ENCODE measurements around the gene UBE2J2.
A peak's percentile ranks its signal among the peaks of the same experiment; 100 is the strongest.

The UBE2J2 gene

DNA sequence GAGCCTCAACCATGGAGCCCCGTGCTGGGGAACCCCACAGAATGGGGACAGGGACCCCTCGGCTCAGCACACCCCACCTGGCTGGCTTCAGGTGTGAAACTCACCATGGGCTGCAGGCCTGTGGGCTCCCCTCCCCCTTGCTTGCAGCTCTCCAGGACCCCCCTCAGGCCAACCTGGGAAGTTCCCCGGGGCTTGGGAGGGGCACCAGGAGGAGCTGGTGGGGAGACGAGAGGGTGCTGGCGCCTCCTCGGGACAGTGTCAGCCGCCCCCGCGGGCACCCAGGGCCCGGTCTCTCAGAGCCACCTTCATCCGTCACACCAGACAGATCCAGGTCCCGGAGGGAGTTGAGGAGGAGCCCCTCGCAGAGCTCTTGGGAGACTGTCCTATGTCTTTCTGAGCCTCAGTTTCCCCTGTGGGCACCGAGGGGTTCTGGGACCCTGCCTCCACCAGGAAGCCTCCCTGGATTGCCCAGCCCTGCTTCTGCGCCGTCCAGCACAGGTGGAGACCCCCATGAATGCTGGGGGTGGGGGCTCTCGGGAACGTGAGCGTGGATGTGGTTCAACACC lies 66.6 kb downstream of the UBE2J2 start:
- H3K27me3 ChIP-seq (ENCODE audit: control insufficient read depth in 5 of 5, insufficient read depth in 4 of 5, low read length in 5 of 5): peaks cover 25 to 43% (median 39%) of the 10 kb centered on the region in 5 donors
- peak overlapping the region in 1 of 5 donors; percentile 56 for H3K4me3 ChIP-seq (ENCODE audit: low read depth in 1 of 5, low read length in 5 of 5)
- H3K27ac ChIP-seq (ENCODE audit: low read depth, low read length): no peak overlapping the region
- H3K9me3 ChIP-seq (ENCODE audit: control insufficient read depth in 5 of 5, low read length in 5 of 5): no peaks in the 10 kb centered on the region
- no peak overlapping the region for H3K9ac ChIP-seq (ENCODE audit: low read length in 5 of 5)
- H3K4me1 ChIP-seq (ENCODE audit: control insufficient read depth in 5 of 5, insufficient read depth in 5 of 5, low read length in 5 of 5): peaks cover 0 to 40% (median 32%) of the 10 kb centered on the region in 5 donors
- no peaks in the 10 kb centered on the region for H3K36me3 ChIP-seq (ENCODE audit: control insufficient read depth in 5 of 5, insufficient read depth in 5 of 5, low read length in 5 of 5)

- Histone ChIP-seq H3K4me3 (ENCODE audit: low read depth in 1 of 5, low read length in 5 of 5) (peak within 1 kb of the TSS in 3 of 5 donors; percentile 17 to 56 (median 48)), H3K9ac (ENCODE audit: low read length in 5 of 5) (peak within 1 kb of the TSS in 1 of 5 donors; percentile 30), H3K27ac (ENCODE audit: low read depth, low read length) (no peak within 1 kb of the TSS), H3K27me3 (ENCODE audit: control insufficient read depth in 5 of 5, insufficient read depth in 4 of 5, low read length in 5 of 5) (peaks cover 25 to 43% (median 39%) of the 10 kb centered on the region in 5 donors), H3K36me3 (ENCODE audit: control insufficient read depth in 5 of 5, insufficient read depth in 5 of 5, low read length in 5 of 5) (no peaks in the 10 kb centered on the region), H3K9me3 (ENCODE audit: control insufficient read depth in 5 of 5, low read length in 5 of 5) (no peaks in the 10 kb centered on the region), H3K4me1 (ENCODE audit: control insufficient read depth in 5 of 5, insufficient read depth in 5 of 5, low read length in 5 of 5) (peaks cover 0 to 34% (median 30%) of the 10 kb centered on the region in 5 donors)
Measured at GRCh38 chr1:1206376-1206965, 67.2 kb downstream of the UBE2J2 start, which contains the start of gene TNFRSF18. TSS of gene TNFRSF18 (minus strand) at chr1:1206592. CDS start at chr1:1206571, 21 bp downstream.

GRCh38 chr1:1205769-1206375 lies 67.8 kb downstream of the UBE2J2 start:
- Histone ChIP-seq H3K27me3 (ENCODE audit: control insufficient read depth in 5 of 5, insufficient read depth in 4 of 5, low read length in 5 of 5) (peaks cover 25 to 43% (median 39%) of the 10 kb centered on the region in 5 donors), H3K9me3 (ENCODE audit: control insufficient read depth in 5 of 5, low read length in 5 of 5) (no peaks in the 10 kb centered on the region), H3K9ac (ENCODE audit: low read length in 5 of 5) (peak overlapping the region in 1 of 5 donors; percentile 30), H3K36me3 (ENCODE audit: control insufficient read depth in 5 of 5, insufficient read depth in 5 of 5, low read length in 5 of 5) (no peaks in the 10 kb centered on the region), H3K4me3 (ENCODE audit: low read depth in 1 of 5, low read length in 5 of 5) (peak overlapping the region in 3 of 5 donors; percentile 17 to 56 (median 48)), H3K4me1 (ENCODE audit: control insufficient read depth in 5 of 5, insufficient read depth in 5 of 5, low read length in 5 of 5) (peaks cover 0 to 32% (median 27%) of the 10 kb centered on the region in 5 donors), H3K27ac (ENCODE audit: low read depth, low read length) (no peak overlapping the region)

GRCh38 chr1:1204998-1205768 lies 68.5 kb downstream of the UBE2J2 start:
- H3K9ac ChIP-seq (ENCODE audit: low read length in 5 of 5): no peak overlapping the region
- peaks cover 28 to 43% (median 40%) of the 10 kb centered on the region in 5 donors for H3K27me3 ChIP-seq (ENCODE audit: control insufficient read depth in 5 of 5, insufficient read depth in 4 of 5, low read length in 5 of 5)
- no peak overlapping the region for H3K4me3 ChIP-seq (ENCODE audit: low read depth in 1 of 5, low read length in 5 of 5)
- H3K27ac ChIP-seq (ENCODE audit: low read depth, low read length): no peak overlapping the region
- peaks cover 0 to 37% (median 30%) of the 10 kb centered on the region in 5 donors for H3K4me1 ChIP-seq (ENCODE audit: control insufficient read depth in 5 of 5, insufficient read depth in 5 of 5, low read length in 5 of 5)
- H3K9me3 ChIP-seq (ENCODE audit: control insufficient read depth in 5 of 5, low read length in 5 of 5): no peaks in the 10 kb centered on the region
- H3K36me3 ChIP-seq (ENCODE audit: control insufficient read depth in 5 of 5, insufficient read depth in 5 of 5, low read length in 5 of 5): no peaks in the 10 kb centered on the region

DNA sequence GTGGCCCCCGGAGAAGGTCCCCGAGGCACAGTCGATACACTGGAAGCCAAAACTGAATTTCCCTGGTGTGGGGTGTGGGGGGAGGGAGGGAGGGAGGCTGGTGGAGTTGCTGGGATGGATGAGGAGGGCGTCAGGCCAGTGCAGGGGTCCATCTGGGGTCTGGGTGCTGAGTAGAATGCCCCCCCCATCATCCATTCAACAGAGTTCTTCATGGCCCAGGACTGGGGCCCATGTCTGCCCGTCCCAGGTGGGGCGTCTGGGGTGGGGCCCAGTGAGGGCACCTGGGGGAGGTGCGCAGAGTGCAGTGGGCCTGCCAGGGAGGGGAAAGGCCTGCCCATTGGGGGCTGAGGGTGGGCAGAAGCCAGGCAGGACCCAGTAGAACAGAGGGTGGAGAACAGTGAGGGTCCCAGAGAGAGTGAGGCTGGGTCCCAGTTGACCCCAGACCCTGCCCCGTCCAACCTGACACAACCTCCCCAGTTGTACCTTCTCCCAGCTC lies 69.2 kb downstream of the UBE2J2 start:
- no peak overlapping the region for H3K4me3 ChIP-seq (ENCODE audit: low read depth in 1 of 5, low read length in 5 of 5)

More for the DNA sequence above, 69.2 kb downstream of the UBE2J2 start:
- H3K9me3 ChIP-seq (ENCODE audit: control insufficient read depth in 5 of 5, low read length in 5 of 5): no peaks in the 10 kb centered on the region
- no peak overlapping the region for H3K9ac ChIP-seq (ENCODE audit: low read length in 5 of 5)
- H3K27me3 ChIP-seq (ENCODE audit: control insufficient read depth in 5 of 5, insufficient read depth in 4 of 5, low read length in 5 of 5): peaks cover 28 to 40% (median 39%) of the 10 kb centered on the region in 5 donors
- H3K27ac ChIP-seq (ENCODE audit: low read depth, low read length): no peak overlapping the region
- H3K4me1 ChIP-seq (ENCODE audit: control insufficient read depth in 5 of 5, insufficient read depth in 5 of 5, low read length in 5 of 5): peaks cover 0 to 42% (median 30%) of the 10 kb centered on the region in 5 donors
- H3K36me3 ChIP-seq (ENCODE audit: control insufficient read depth in 5 of 5, insufficient read depth in 5 of 5, low read length in 5 of 5): no peaks in the 10 kb centered on the region
